Mesenchymal stem cell (in vitro differentiated cells and primary cell): ENCODE results near the gene CATSPERZ.

Source experiments
- DNase-seq: peaks from one replicate; pipeline ENCODE4 v3.0.0-alpha.2; 2013
- H2AFZ ChIP-seq: one replicate; pipeline ENCODE4 v1.6.1; 2013; ENCODE audit warnings: low read depth, mild to moderate bottlenecking, control low read depth, inconsistent platforms, low read length, moderate library complexity
- H2AK5ac ChIP-seq: 2 replicates; pipeline ENCODE4 v1.6.1; 2013; ENCODE audit warnings: low read length, moderate library complexity, mild to moderate bottlenecking, inconsistent platforms; ENCODE audit not compliant: severe bottlenecking
- H2BK120ac ChIP-seq: one replicate; pipeline ENCODE4 v1.6.1; 2013; ENCODE audit warnings: low read depth, mild to moderate bottlenecking, inconsistent platforms, low read length, moderate library complexity
- H2BK12ac ChIP-seq, 2 experiments: one replicate each; pipeline ENCODE4 v1.6.1; 2013; ENCODE audit warnings: inconsistent platforms in 2 of 2, low read length in 2 of 2, mild to moderate bottlenecking in 2 of 2, moderate library complexity in 2 of 2, control low read depth in 1 of 2
- H2BK15ac ChIP-seq: one replicate; pipeline ENCODE4 v1.6.1; 2013; ENCODE audit warnings: mild to moderate bottlenecking, low read depth, inconsistent platforms; ENCODE audit not compliant: poor library complexity, severe bottlenecking
- H2BK5ac ChIP-seq: 2 replicates; pipeline ENCODE4 v1.6.1; 2013; ENCODE audit warnings: low read depth, mild to moderate bottlenecking, low read length, control low read depth, inconsistent platforms; ENCODE audit not compliant: poor library complexity, severe bottlenecking
- H3K14ac ChIP-seq, 2 experiments: one replicate each; pipeline ENCODE4 v1.6.1; 2013; ENCODE audit warnings: inconsistent platforms in 2 of 2, low read length in 2 of 2, control low read depth in 1 of 2, mild to moderate bottlenecking in 1 of 2, moderate library complexity in 1 of 2
- H3K18ac ChIP-seq, 2 experiments: one replicate each; pipeline ENCODE4 v1.6.1; 2013; ENCODE audit warnings: inconsistent platforms in 2 of 2, low read length in 2 of 2, control low read depth in 1 of 2, low read depth in 1 of 2, mild to moderate bottlenecking in 1 of 2
- H3K23ac ChIP-seq, 2 experiments: one replicate each; pipeline ENCODE4 v1.6.1; 2013; ENCODE audit warnings: inconsistent platforms in 2 of 2, low read length in 2 of 2, mild to moderate bottlenecking in 2 of 2, moderate library complexity in 2 of 2, control low read depth in 1 of 2
- H3K27ac ChIP-seq: 2 replicates; pipeline ENCODE4 v1.5.1; 2013; ENCODE audit warnings: mild to moderate bottlenecking, moderate library complexity, low read length, control low read depth, inconsistent platforms; ENCODE audit not compliant: poor library complexity, severe bottlenecking
- H3K27me3 ChIP-seq, 2 experiments: 2 replicates each; pipeline versions ENCODE4 v1.6.1 to v1.7.0; 2013; ENCODE audit warnings: low read length in 2 of 2, mild to moderate bottlenecking in 2 of 2, moderate library complexity in 2 of 2, control low read depth in 1 of 2, inconsistent platforms in 1 of 2; ENCODE audit not compliant: control insufficient read depth in 1 of 2, insufficient read depth in 1 of 2
- H3K36me3 ChIP-seq, 2 experiments: 2 replicates each; pipeline versions ENCODE4 v1.6.1 to v1.7.0; 2013; ENCODE audit warnings: low read length in 2 of 2, control low read depth in 1 of 2, inconsistent platforms in 1 of 2, low read depth in 1 of 2, mild to moderate bottlenecking in 1 of 2; ENCODE audit not compliant: insufficient read depth in 2 of 2, control insufficient read depth in 1 of 2
- H3K4ac ChIP-seq, 2 experiments: one replicate each; pipeline ENCODE4 v1.6.1; 2013; ENCODE audit warnings: inconsistent platforms in 2 of 2, low read length in 2 of 2, mild to moderate bottlenecking in 2 of 2, moderate library complexity in 2 of 2, control low read depth in 1 of 2, low read depth in 1 of 2
- H3K4me1 ChIP-seq: 2 replicates; pipeline ENCODE4 v1.6.1; 2013; ENCODE audit warnings: low read depth, low read length, control low read depth; ENCODE audit not compliant: control insufficient read depth, insufficient read depth
- H3K4me2 ChIP-seq: 2 replicates; pipeline ENCODE4 v1.6.1; 2013; ENCODE audit warnings: low read length, mild to moderate bottlenecking, inconsistent platforms; ENCODE audit not compliant: poor library complexity, severe bottlenecking
- H3K4me3 ChIP-seq, 2 experiments: 2 replicates each; pipeline versions ENCODE4 v1.5.1 to v1.7.0; 2013; ENCODE audit warnings: low read length in 2 of 2, mild to moderate bottlenecking in 2 of 2, control low read depth in 1 of 2, low read depth in 1 of 2; ENCODE audit not compliant: insufficient read depth in 1 of 2
- H3K79me1 ChIP-seq: replicated peaks from 2 replicates; pipeline ENCODE4 v1.6.1; 2013; ENCODE audit warnings: mild to moderate bottlenecking, control low read depth, low read length, inconsistent platforms; ENCODE audit not compliant: poor library complexity, severe bottlenecking
- H3K9ac ChIP-seq: 2 replicates; pipeline ENCODE4 v1.7.0; 2013; ENCODE audit warnings: mild to moderate bottlenecking, low read length, moderate library complexity
- H3K9me3 ChIP-seq: 2 replicates; pipeline ENCODE4 v1.7.0; 2013; ENCODE audit warnings: mild to moderate bottlenecking, low read length; ENCODE audit not compliant: control insufficient read depth
- H4K8ac ChIP-seq: one replicate; pipeline ENCODE4 v1.6.1; 2013; ENCODE audit warnings: inconsistent platforms, mild to moderate bottlenecking, low read length, moderate library complexity
- H4K91ac ChIP-seq: one replicate; pipeline ENCODE4 v1.6.1; 2013; ENCODE audit warnings: mild to moderate bottlenecking, low read length, inconsistent platforms
- WGBS: methylation state at CpG from one replicate; pipeline ENCODE4 v1.1.7; 2013; ENCODE audit warnings: mixed read lengths; 5-methylcytosine and 5-hydroxymethylcytosine counted together

The CATSPERZ gene

DNA sequence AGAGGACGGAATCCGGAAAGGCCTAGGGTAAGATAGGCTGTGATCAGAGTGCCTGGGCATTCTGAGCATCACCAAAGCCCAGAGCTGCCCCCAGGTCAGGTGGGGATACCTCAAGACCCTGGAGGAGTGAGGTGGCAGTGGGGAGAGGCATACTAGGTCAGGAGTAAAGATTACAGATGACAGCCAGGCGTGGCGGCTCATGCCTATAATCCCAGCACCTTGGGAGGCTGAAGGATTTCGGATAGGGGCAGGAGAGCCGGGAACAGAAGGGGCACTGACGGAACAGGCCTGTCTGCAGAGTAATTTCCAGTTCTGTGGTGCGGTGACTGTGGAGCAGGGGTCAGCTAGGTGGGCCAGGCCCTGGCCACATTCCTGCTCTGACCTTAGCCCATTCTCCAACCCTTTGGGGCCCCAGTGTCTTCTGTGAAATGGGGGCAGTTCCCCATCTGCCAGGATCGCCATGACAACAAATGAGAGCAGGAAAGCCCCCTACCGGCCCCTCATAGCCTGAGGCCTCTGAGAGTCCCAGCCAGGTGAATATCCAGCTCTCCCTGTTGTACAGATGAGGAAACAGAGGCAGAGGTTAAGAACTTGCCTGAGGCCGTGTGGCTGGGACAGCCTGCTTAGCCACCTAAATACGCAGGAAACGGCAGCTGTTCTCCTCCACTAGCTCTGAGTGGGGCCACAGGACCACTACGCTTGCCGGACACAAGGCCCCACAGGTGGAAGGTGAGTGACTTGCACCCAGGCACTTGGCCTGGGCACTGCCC lies 24.9 kb upstream of the CATSPERZ start:
- H3K4me3 ChIP-seq = no peak overlapping the region
- 92% methylated on average over 14 of the region's 15 CpGs for WGBS
- H3K27ac ChIP-seq = no peak overlapping the region
- no peak overlapping the region for H3K23ac ChIP-seq
- peak overlapping the region; percentile 79 for H4K91ac ChIP-seq
- H2AK5ac ChIP-seq = no peak overlapping the region
- H2BK5ac ChIP-seq = no peak overlapping the region
- no peak overlapping the region for H2BK15ac ChIP-seq
- no peaks in the 10 kb centered on the region for H3K27me3 ChIP-seq
- peaks cover 25% of the 10 kb centered on the region for H3K79me1 ChIP-seq
- H3K36me3 ChIP-seq = peaks cover 36 to 37% of the 10 kb centered on the region in 2 experiments
- H4K8ac ChIP-seq = no peak overlapping the region
- no peak overlapping the region for H3K14ac ChIP-seq
- no peaks in the 10 kb centered on the region for H3K9me3 ChIP-seq
- H3K4me1 ChIP-seq = peaks cover 20% of the 10 kb centered on the region
- no peak overlapping the region for H2BK12ac ChIP-seq
- H3K18ac ChIP-seq = no peak overlapping the region
- no peak overlapping the region for H2BK120ac ChIP-seq
- DNase-seq = no peak
- no peak overlapping the region for H3K4me2 ChIP-seq
- H3K4ac ChIP-seq = no peak overlapping the region
- no peak overlapping the region for H2AFZ ChIP-seq
- no peak overlapping the region for H3K9ac ChIP-seq

GRCh38 chr11:64275841-64276240 lies 24.3 kb upstream of the CATSPERZ start:
- Histone ChIP-seq H2BK120ac (no peak overlapping the region), H3K18ac (no peak overlapping the region), H3K9ac (no peak overlapping the region), H2AK5ac (peak overlapping the region; percentile 66), H3K36me3 (peaks cover 36 to 37% of the 10 kb centered on the region in 2 experiments), H3K4me1 (peaks cover 20% of the 10 kb centered on the region), H3K27me3 (no peaks in the 10 kb centered on the region), H4K8ac (no peak overlapping the region), H3K4ac (no peak overlapping the region), H3K27ac (peak overlapping the region; percentile 13), H2BK12ac (no peak overlapping the region), H3K23ac (no peak overlapping the region), H3K14ac (no peak overlapping the region), H2BK15ac (no peak overlapping the region), H3K9me3 (no peaks in the 10 kb centered on the region), H2BK5ac (no peak overlapping the region), H2AFZ (no peak overlapping the region), H3K4me3 (no peak overlapping the region), H3K4me2 (no peak overlapping the region), H3K79me1 (peaks cover 25% of the 10 kb centered on the region), H4K91ac (no peak overlapping the region)
- DNase-seq = no peak
- no CpG with 5 or more reads among the region's 2 CpGs for WGBS

GRCh38 chr11:64276653-64277431 lies 23.3 kb upstream of the CATSPERZ start:
- Histone ChIP-seq H3K4me2 (no peak overlapping the region), H2BK15ac (no peak overlapping the region), H3K27ac (peak overlapping the region; percentile 71), H3K79me1 (peaks cover 32% of the 10 kb centered on the region), H3K23ac (no peak overlapping the region), H3K9me3 (no peaks in the 10 kb centered on the region), H3K27me3 (no peaks in the 10 kb centered on the region), H3K36me3 (peaks cover 42 to 43% of the 10 kb centered on the region in 2 experiments), H4K91ac (no peak overlapping the region), H3K4me1 (peaks cover 16% of the 10 kb centered on the region), H2BK120ac (no peak overlapping the region), H4K8ac (peak overlapping the region; percentile 30), H3K18ac (no peak overlapping the region), H2AK5ac (no peak overlapping the region), H3K4ac (no peak overlapping the region), H2BK5ac (peak overlapping the region; percentile 48), H2AFZ (no peak overlapping the region), H2BK12ac (no peak overlapping the region), H3K14ac (no peak overlapping the region), H3K9ac (peak overlapping the region; percentile 27), H3K4me3 (no peak overlapping the region)
- DNase-seq = no peak
- WGBS = 92% methylated on average over 17 of the region's 17 CpGs

DNA sequence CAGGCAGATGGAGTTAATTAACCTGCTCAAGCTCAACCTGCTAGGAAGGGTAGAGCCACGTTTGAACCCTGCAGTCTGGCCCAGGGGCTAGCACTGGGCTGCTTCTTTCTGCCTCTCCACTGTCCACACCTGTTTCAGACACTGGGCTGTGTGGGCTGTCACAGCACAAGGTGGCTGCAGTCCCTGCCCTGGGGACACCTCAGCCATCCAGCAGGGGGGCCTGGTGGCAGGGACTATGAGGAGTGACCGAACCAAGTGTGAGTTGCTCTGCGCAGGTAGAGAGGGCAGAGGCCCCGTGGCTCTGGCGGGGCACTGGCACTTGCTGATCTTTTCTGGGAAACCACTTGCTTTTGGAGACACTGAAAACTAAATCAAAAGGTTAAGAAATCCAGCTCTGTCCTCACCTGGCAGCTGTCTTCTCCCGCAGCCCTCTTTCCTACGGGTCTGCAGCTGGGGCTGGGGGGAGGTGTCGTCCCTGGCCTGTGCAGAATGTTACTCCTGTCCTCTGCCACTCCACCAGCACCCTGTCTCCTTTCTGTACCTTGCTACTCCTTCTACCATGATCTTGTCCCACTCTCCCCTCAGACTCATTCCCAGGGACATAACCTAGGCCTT lies 21.5 kb upstream of the CATSPERZ start:
- H3K4me1 ChIP-seq = peaks cover 15% of the 10 kb centered on the region
- no peak overlapping the region for H3K4me3 ChIP-seq
- no peak for DNase-seq
- peaks cover 43% of the 10 kb centered on the region for H3K79me1 ChIP-seq
- H3K9me3 ChIP-seq = no peaks in the 10 kb centered on the region
- no peak overlapping the region for H2BK120ac ChIP-seq
- no peak overlapping the region for H3K23ac ChIP-seq
- H2AFZ ChIP-seq = no peak overlapping the region
- H2AK5ac ChIP-seq = peak overlapping the region; percentile 17
- H2BK15ac ChIP-seq = no peak overlapping the region
- WGBS = 94% methylated on average over 8 of the region's 8 CpGs
- peaks cover 50 to 53% of the 10 kb centered on the region in 2 experiments for H3K36me3 ChIP-seq
- no peak overlapping the region for H3K4ac ChIP-seq
- no peak overlapping the region for H2BK12ac ChIP-seq
- no peaks in the 10 kb centered on the region for H3K27me3 ChIP-seq
- H4K91ac ChIP-seq = no peak overlapping the region
- H3K18ac ChIP-seq = no peak overlapping the region
- no peak overlapping the region for H3K4me2 ChIP-seq
- no peak overlapping the region for H3K14ac ChIP-seq
- no peak overlapping the region for H3K27ac ChIP-seq
- no peak overlapping the region for H4K8ac ChIP-seq
- H3K9ac ChIP-seq = no peak overlapping the region
- H2BK5ac ChIP-seq = no peak overlapping the region
